GM18861 (cell line): ENCODE measurements around the gene OTOL1.

Experiments used
- ATAC-seq: cut with Tn5 transposase; IDR thresholded peaks from one replicate; pipeline ENCODE4 v1.9.1; 2021; ENCODE audit not compliant: unreplicated experiment

Gene OTOL1

GRCh38 chr3:161540594-161540993 lies 44.0 kb downstream of the OTOL1 start:
- ATAC-seq, result no peak

GRCh38 chr3:161545824-161546223 lies 49.2 kb downstream of the OTOL1 start:
- ATAC-seq, result no peak

- ATAC-seq, result no peak
These were observed 51.7 kb downstream of the OTOL1 start for GRCh38 chr3:161548301-161548700.

GRCh38 chr3:161549261-161549660 lies 52.7 kb downstream of the OTOL1 start:
- no peak for ATAC-seq

GRCh38 chr3:161550491-161551195 lies 54.0 kb downstream of the OTOL1 start:
- no peak for ATAC-seq

GRCh38 chr3:161551697-161552096 lies 55.1 kb downstream of the OTOL1 start:
- no peak for ATAC-seq

GRCh38 chr3:161552984-161553560 lies 56.5 kb downstream of the OTOL1 start:
- no peak for ATAC-seq
